HFF-Myc (cell line): ENCODE measurements around the gene BRAT1.

ENCODE experiments used
- DNase-seq: peaks from one replicate; pipeline ENCODE4 v3.0.0-alpha.2; 2011; ENCODE audit warnings: low read depth; ENCODE audit errors: extremely low read depth
- H3K4me3 ChIP-seq: replicated peaks from 2 replicates; pipeline ENCODE4 v1.5.1; 2011; ENCODE audit warnings: low read depth, mild to moderate bottlenecking, control low read depth, low read length
- CTCF ChIP-seq: IDR thresholded peaks from 2 replicates; pipeline ENCODE4 v1.5.1; 2012; ENCODE audit warnings: mild to moderate bottlenecking, low read depth, low read length, control low read depth; ENCODE audit errors: missing control alignments

Gene BRAT1

GRCh38 chr7:2513702-2514101, 41.6 kb downstream of the BRAT1 start:
- H3K4me3 ChIP-seq = no peak overlapping the region
- no peak for DNase-seq
- no peak for TF ChIP-seq CTCF

DNA sequence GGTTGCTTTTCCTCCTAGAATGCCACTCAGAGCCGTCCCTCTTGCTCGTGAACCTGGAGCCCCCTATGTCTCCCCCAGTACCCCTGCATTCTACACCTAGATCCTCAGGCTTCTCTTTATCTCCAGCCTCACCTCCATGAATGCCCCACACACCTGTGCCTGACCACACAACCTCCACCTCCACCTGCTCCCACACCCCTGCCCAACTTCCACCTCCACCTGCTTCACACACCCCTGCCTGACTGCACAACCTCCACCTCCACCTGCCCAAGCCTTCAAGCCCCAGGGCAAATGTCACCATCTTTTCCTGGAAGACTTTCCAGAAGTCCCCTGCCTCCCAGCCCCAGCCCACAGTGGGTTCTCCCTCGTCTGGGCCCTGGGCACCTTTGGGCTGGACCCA, 42.6 kb downstream of the BRAT1 start:
- DNase-seq = no peak
- TF ChIP-seq CTCF = no peak
- no peak overlapping the region for H3K4me3 ChIP-seq

DNA sequence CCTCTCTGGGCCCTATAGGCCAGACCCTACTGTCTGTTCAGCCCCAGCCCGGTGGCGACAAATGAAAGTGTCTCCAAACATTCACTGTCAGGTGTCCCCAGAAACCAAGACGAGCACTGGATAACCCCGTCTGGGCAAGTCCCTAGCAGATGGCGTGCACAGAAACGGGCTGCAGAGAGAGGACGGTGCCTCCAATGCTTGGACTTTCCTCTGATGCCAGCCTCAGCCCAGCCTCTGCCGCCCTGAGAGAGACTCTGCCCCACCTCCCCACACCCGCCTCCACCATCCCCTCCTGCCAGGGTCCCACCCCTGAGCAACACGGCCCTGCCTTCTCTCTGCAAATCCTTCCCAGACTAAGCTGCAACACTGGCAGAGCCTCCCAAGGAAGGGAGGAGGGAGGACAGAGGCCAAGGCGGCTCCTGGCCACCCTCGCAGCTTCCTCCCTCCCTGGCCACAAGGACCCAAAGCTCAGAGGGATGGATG, 43.1 kb downstream of the BRAT1 start:
- H3K4me3 ChIP-seq = no peak overlapping the region
- no peak for DNase-seq
- TF ChIP-seq CTCF = no peak

DNA sequence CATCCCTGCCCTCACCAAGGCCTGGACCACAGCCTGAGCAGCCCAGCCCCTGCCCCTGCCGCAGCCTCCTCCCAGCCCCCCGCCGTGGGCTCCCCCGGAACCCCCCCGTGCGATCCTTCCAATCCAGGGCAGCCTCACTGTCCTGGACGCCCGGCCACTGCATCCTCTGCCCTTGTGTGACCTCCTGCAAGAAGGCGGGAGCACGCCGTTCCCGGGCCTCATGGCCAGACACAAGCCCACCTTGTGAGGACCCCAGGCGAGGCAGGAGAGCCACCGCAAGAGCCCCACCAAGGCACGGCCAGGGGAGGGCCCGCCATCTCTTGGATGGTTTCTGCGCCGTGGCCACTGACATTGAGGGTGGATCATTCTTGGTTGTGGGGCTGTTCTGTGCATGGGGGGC, 43.6 kb downstream of the BRAT1 start:
- H3K4me3 ChIP-seq = no peak overlapping the region
- DNase-seq = no peak
- TF ChIP-seq CTCF = no peak

DNA sequence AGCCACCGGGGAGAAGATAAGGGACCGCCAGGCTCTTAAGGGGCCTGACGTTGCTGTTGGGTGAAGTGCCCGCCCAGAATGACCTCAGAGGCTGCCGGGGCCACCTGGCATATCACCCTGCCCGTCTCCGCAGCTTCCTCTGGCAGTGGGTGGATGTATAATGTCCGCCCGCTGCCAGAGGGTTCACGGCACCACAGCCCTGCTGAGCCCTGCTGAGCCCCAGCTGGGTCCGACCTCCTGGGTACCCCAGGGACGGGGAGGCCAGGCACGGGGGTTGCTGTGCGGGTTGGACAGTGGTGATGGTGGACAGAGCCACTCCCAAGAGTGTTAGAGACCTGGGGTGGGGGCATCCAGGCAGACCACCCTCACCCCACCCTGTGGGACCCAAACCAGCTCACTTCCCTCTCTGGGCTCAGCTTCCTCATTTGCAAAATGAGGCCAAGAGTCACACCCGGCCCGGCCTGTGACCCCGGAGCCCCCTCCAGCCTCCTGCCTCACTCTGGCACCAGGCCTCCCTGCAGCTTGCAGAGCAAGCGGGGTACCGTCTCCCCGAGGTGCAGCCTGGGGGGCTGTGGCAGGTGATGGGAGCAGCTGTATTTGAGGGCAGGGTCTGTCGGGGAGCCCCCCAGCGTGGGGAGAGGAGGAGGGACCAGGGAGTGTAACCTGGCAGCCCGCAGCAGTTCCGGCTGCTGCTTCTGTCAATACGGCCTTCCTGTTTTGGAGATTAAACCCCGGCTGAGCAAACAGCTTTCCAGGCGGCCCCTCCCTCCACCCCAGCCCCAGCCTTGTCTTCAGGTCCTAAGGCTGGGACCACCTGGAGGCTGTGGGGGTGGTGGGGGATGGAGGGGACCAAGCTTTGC, 44.2 kb downstream of the BRAT1 start:
- DNase-seq = no peak

DNA sequence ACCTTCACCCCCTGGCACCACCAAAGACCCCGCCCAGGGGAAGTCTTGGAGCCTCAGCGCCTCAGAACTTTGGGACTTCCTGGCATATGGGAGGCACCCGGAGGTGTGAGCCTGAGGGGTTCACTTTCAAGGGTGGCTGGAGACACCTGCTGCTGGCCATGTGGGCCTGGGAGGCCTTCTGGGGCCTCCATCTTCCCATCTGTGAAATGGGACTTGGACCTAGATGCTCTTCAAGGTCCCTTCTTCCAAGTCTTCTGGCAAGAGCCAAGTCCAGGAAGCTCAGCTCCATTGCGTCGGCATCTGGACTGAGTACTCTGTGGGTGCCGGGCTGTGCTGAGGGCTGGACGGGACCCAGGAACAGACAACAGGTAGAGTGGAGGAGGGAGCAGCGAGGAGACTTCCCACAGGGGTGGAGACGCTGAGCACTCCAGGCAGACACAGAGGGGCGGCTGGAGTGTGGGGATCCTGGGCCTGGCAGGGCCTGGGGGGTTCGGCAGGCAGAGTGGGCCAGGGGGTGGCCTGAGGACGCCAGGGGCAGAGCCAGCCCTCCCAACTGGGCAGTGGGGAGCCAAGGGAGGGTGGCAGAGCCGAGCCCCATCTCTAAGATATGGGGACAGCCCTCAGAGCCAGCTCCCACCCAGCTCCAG, 45.1 kb downstream of the BRAT1 start:
- no peak for TF ChIP-seq CTCF
- no peak overlapping the region for H3K4me3 ChIP-seq
- DNase-seq = no peak

More for the DNA sequence above, 44.2 kb downstream of the BRAT1 start:
- H3K4me3 ChIP-seq = no peak overlapping the region
- no peak for TF ChIP-seq CTCF
